Fibroblast of lung (primary cell): ENCODE data around the gene FLNB. TPM values are rescaled to one million over a fixed set of nuclear protein-coding genes. Genes with fewer than 3 reads are reported as not detected.

ENCODE experiments used
- DNase-seq, 2 donors: peaks; one replicate each; pipeline versions ENCODE4 v3.0.0 to v3.0.0-alpha.2; 2010; ENCODE audit warnings: low read depth in 2 of 2
- H2AFZ ChIP-seq: 2 replicates; pipeline ENCODE4 v1.5.1; 2012; ENCODE audit warnings: low read length, control low read depth, inconsistent platforms
- H3K27ac ChIP-seq: 2 replicates; pipeline ENCODE4 v1.5.1; 2011; ENCODE audit warnings: low read length, control low read depth; ENCODE audit not compliant: insufficient read depth
- H3K27me3 ChIP-seq: 2 replicates; pipeline ENCODE4 v1.5.1; 2011; ENCODE audit warnings: mild to moderate bottlenecking, low read length; ENCODE audit not compliant: control insufficient read depth, insufficient read depth
- H3K36me3 ChIP-seq: 2 replicates; pipeline ENCODE4 v1.5.1; 2011; ENCODE audit warnings: low read length; ENCODE audit not compliant: control insufficient read depth, insufficient read depth
- H3K4me1 ChIP-seq: 2 replicates; pipeline ENCODE4 v1.5.1; 2011; ENCODE audit warnings: low read length; ENCODE audit not compliant: control insufficient read depth, insufficient read depth; ENCODE audit errors: extremely low read depth
- H3K4me2 ChIP-seq: 2 replicates; pipeline ENCODE4 v1.5.1; 2011; ENCODE audit warnings: low read length, control low read depth; ENCODE audit not compliant: insufficient read depth; ENCODE audit errors: extremely low read depth
- H3K4me3 ChIP-seq, 4 experiments: fragments of 200-600 bp in 1 of 4; sonication (generic) in 1 of 4; replicated peaks in 1 of 4; 2 replicates each; pipeline ENCODE4 v1.5.1; 2011 to 2016; ENCODE audit warnings: low read length in 4 of 4, low read depth in 3 of 4, mild to moderate bottlenecking in 3 of 4, control low read depth in 2 of 4, inconsistent platforms in 1 of 4, mixed read lengths in 1 of 4; ENCODE audit not compliant: insufficient read depth in 1 of 4; ENCODE audit errors: control extremely low read depth in 1 of 4
- H3K79me2 ChIP-seq: 2 replicates; pipeline ENCODE4 v1.5.1; 2012; ENCODE audit warnings: mild to moderate bottlenecking, low read length, inconsistent platforms; ENCODE audit not compliant: control insufficient read depth, insufficient read depth
- H3K9ac ChIP-seq: 2 replicates; pipeline ENCODE4 v1.5.1; 2011; ENCODE audit warnings: mild to moderate bottlenecking, low read length, control low read depth; ENCODE audit not compliant: insufficient read depth
- H3K9me3 ChIP-seq: 2 replicates; pipeline ENCODE4 v1.5.1; 2012; ENCODE audit warnings: low read depth, low read length; ENCODE audit not compliant: control insufficient read depth, insufficient read depth
- H4K20me1 ChIP-seq: 2 replicates; pipeline ENCODE4 v1.5.1; 2011; ENCODE audit warnings: low read length; ENCODE audit not compliant: control insufficient read depth, insufficient read depth; ENCODE audit errors: extremely low read depth
- EZH2 ChIP-seq: IDR thresholded peaks from 2 replicates; pipeline ENCODE4 v1.5.1; 2012; ENCODE audit warnings: low read length, control low read depth, mild to moderate bottlenecking; ENCODE audit errors: missing control alignments
- polyA plus RNA-seq, 2 donors: library from polyadenylated mRNA; depleted of rRNA in 1 of 2; stranded (reverse) in 1 of 2; unstranded in 1 of 2; fragments of >200 nt; gene quantifications; 2 replicates each; pipeline ENCODE4 v1.2.1, GENCODE V29; 2011 to 2012; ENCODE audit warnings: missing spikeins in 1 of 2
- total RNA-seq: library from RNA; depleted of rRNA; stranded (reverse); fragments of >200 nt; gene quantifications from 2 replicates; pipeline ENCODE4 v1.2.1, GENCODE V29; 2014
- TF ChIP-seq, protein P1 (sequence below), 2 donors: IDR thresholded peaks in 1 of 2; conservative IDR thresholded peaks in 1 of 2; 1 replicate in 1 of 2; 2 replicates in 1 of 2; pipeline ENCODE4 v1.5.1; 2011 to 2012; ENCODE audit warnings: low read length in 2 of 2, control low read depth in 1 of 2, inconsistent platforms in 1 of 2, low read depth in 1 of 2, mild to moderate bottlenecking in 1 of 2

Gene FLNB
- total and polyA plus RNA-seq, 2 donors (not counting 1 experiment from before 2014, with no cell fraction given), result 81.7 to 105 TPM

GRCh38 chr3:58169371-58169770 lies 161.1 kb downstream of the FLNB start:
- Histone ChIP-seq H3K27ac (no peak overlapping the region), H3K9ac (no peak overlapping the region), H2AFZ (no peak overlapping the region), H3K4me2 (no peak overlapping the region), H3K4me1 (peaks cover 3% of the 10 kb centered on the region), H3K36me3 (peaks cover 17% of the 10 kb centered on the region), H3K79me2 (no peaks in the 10 kb centered on the region), H3K27me3 (no peaks in the 10 kb centered on the region), H3K9me3 (no peaks in the 10 kb centered on the region), H4K20me1 (no peaks in the 10 kb centered on the region), H3K4me3 (no peak overlapping the region)
- TF ChIP-seq, protein P1, sequence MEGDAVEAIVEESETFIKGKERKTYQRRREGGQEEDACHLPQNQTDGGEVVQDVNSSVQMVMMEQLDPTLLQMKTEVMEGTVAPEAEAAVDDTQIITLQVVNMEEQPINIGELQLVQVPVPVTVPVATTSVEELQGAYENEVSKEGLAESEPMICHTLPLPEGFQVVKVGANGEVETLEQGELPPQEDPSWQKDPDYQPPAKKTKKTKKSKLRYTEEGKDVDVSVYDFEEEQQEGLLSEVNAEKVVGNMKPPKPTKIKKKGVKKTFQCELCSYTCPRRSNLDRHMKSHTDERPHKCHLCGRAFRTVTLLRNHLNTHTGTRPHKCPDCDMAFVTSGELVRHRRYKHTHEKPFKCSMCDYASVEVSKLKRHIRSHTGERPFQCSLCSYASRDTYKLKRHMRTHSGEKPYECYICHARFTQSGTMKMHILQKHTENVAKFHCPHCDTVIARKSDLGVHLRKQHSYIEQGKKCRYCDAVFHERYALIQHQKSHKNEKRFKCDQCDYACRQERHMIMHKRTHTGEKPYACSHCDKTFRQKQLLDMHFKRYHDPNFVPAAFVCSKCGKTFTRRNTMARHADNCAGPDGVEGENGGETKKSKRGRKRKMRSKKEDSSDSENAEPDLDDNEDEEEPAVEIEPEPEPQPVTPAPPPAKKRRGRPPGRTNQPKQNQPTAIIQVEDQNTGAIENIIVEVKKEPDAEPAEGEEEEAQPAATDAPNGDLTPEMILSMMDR (conservative IDR thresholded peaks at IDR 0.05 in 1 of 2, IDR thresholded peaks at IDR 0.05 in 1 of 2; ENCODE audit: low read depth in 1 of 2, low read length in 2 of 2), result no peak
- TF ChIP-seq EZH2, result no peak
- DNase-seq, result no peak

DNA sequence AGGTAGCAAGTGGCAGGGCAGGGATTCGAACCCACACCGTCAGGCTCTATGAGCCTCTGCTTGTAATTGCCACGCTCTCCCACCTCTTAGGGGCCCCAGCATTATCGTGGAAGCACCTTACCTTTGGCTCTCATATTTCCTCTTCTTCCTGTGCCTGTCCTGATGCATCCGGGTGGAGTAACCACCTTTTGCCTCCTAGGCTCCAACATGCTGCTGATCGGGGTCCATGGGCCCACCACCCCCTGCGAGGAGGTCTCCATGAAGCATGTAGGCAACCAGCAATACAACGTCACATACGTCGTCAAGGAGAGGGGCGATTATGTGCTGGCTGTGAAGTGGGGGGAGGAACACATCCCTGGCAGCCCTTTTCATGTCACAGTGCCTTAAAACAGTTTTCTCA lies 162.2 kb downstream of the FLNB start:
- Histone ChIP-seq H3K27me3 (no peaks in the 10 kb centered on the region), H3K4me2 (no peak overlapping the region), H3K27ac (no peak overlapping the region), H3K9me3 (no peaks in the 10 kb centered on the region), H3K9ac (no peak overlapping the region), H4K20me1 (no peaks in the 10 kb centered on the region), H3K4me3 (no peak overlapping the region), H2AFZ (no peak overlapping the region), H3K36me3 (peaks cover 15% of the 10 kb centered on the region), H3K79me2 (no peaks in the 10 kb centered on the region), H3K4me1 (peaks cover 9% of the 10 kb centered on the region)
- no peak for TF ChIP-seq EZH2
- TF ChIP-seq, protein P1 (conservative IDR thresholded peaks at IDR 0.05 in 1 of 2, IDR thresholded peaks at IDR 0.05 in 1 of 2; ENCODE audit: low read depth in 1 of 2, low read length in 2 of 2), result no peak
- DNase-seq, result no peak

GRCh38 chr3:58171126-58171525 lies 162.9 kb downstream of the FLNB start:
- H3K27ac ChIP-seq, result no peak overlapping the region
- no peaks in the 10 kb centered on the region for H3K27me3 ChIP-seq
- H3K9ac ChIP-seq, result no peak overlapping the region
- no peaks in the 10 kb centered on the region for H3K79me2 ChIP-seq
- H3K9me3 ChIP-seq, result no peaks in the 10 kb centered on the region
- H2AFZ ChIP-seq, result no peak overlapping the region
- H3K4me1 ChIP-seq, result peaks cover 13% of the 10 kb centered on the region
- H3K4me2 ChIP-seq, result no peak overlapping the region
- peaks cover 15% of the 10 kb centered on the region for H3K36me3 ChIP-seq
- no peak for DNase-seq
- TF ChIP-seq EZH2, result no peak
- TF ChIP-seq, protein P1 (conservative IDR thresholded peaks at IDR 0.05 in 1 of 2, IDR thresholded peaks at IDR 0.05 in 1 of 2; ENCODE audit: low read depth in 1 of 2, low read length in 2 of 2), result no peak
- H4K20me1 ChIP-seq, result no peaks in the 10 kb centered on the region
- no peak overlapping the region for H3K4me3 ChIP-seq
